HepG2 (cell line): ENCODE measurements around the gene PTAFR. TPM values are rescaled to one million over a fixed set of nuclear protein-coding genes. Genes with fewer than 3 reads are reported as not detected.

Source experiments
- HDAC6 ChIP-seq: fragments of 200-600 bp; sonication (generic); IDR thresholded peaks from 2 replicates; pipeline ENCODE4 v1.7.0; 2017; ENCODE audit warnings: mild to moderate bottlenecking, antibody characterized with exemption, low read length, low read depth
- HHEX ChIP-seq: IDR thresholded peaks from 2 replicates; pipeline ENCODE4 v1.6.1; 2016; ENCODE audit warnings: control low read depth
- HMG20A ChIP-seq: IDR thresholded peaks from 2 replicates; pipeline ENCODE4 v1.6.1; 2016; ENCODE audit warnings: borderline replicate concordance
- JUNB ChIP-seq: sonication (generic); formaldehyde crosslinking; IDR thresholded peaks from 2 replicates; pipeline ENCODE4 v1.8.0; 2022; ENCODE audit warnings: missing genetic modification reagents, mild to moderate bottlenecking, borderline replicate concordance
- KDM4B ChIP-seq: sonication (generic); formaldehyde crosslinking; IDR thresholded peaks from 2 replicates; pipeline ENCODE4 v1.4.0; 2020; ENCODE audit warnings: missing genetic modification reagents
- NFRKB ChIP-seq: fragments of 450-650 bp; IDR thresholded peaks from 2 replicates; pipeline ENCODE4 v1.6.1; 2017
- PLSCR1 ChIP-seq: sonication (generic); formaldehyde crosslinking; IDR thresholded peaks from 2 replicates; pipeline ENCODE4 v1.5.0; 2020; ENCODE audit warnings: missing genetic modification reagents, mild to moderate bottlenecking, borderline replicate concordance
- POLR2A ChIP-seq, 2 experiments: IDR thresholded peaks; 2 replicates each; pipeline ENCODE4 v1.6.1; 2011; ENCODE audit warnings: low read depth in 2 of 2, low read length in 2 of 2, mild to moderate bottlenecking in 1 of 2, moderate library complexity in 1 of 2; ENCODE audit not compliant: insufficient read depth in 1 of 2
- PRPF4 ChIP-seq: fragments of 200-400 bp; formaldehyde crosslinking; IDR thresholded peaks from 2 replicates; pipeline ENCODE4 v1.6.1; 2016; ENCODE audit warnings: low read length, low read depth; ENCODE audit not compliant: poor library complexity, severe bottlenecking
- RBFOX2 ChIP-seq: fragments of 200-400 bp; formaldehyde crosslinking; IDR thresholded peaks from 2 replicates; pipeline ENCODE4 v1.6.1; 2017; ENCODE audit warnings: low read depth, mild to moderate bottlenecking, low read length
- RXRB ChIP-seq: IDR thresholded peaks from 2 replicates; pipeline ENCODE4 v1.6.1; 2016; ENCODE audit warnings: borderline replicate concordance, missing genetic modification reagents, missing compliant biosample characterization
- SALL1 ChIP-seq: sonication (generic); formaldehyde crosslinking; IDR thresholded peaks from 2 replicates; pipeline ENCODE4 v1.8.0; 2022; ENCODE audit warnings: mild to moderate bottlenecking, missing genetic modification reagents
- SP2 ChIP-seq: sonication (generic); formaldehyde crosslinking; IDR thresholded peaks from 2 replicates; pipeline ENCODE4 v1.5.1; 2020; ENCODE audit warnings: mild to moderate bottlenecking, missing genetic modification reagents
- TOPORS ChIP-seq: sonication (generic); formaldehyde crosslinking; IDR thresholded peaks from 2 replicates; pipeline ENCODE4 v1.8.0; 2023; ENCODE audit warnings: mild to moderate bottlenecking, missing genetic modification reagents
- ZBTB20 ChIP-seq: sonication (generic); formaldehyde crosslinking; IDR thresholded peaks from 2 replicates; pipeline ENCODE4 v1.8.1; 2023; ENCODE audit warnings: missing genetic modification reagents, low read depth, mild to moderate bottlenecking, borderline replicate concordance
- ZNF644 ChIP-seq: IDR thresholded peaks from 2 replicates; pipeline ENCODE4 v1.6.1; 2016; ENCODE audit warnings: low read depth
- polyA plus RNA-seq, 8 experiments: library from polyadenylated mRNA; depleted of rRNA in 3 of 8; stranded (reverse) in 7 of 8; unstranded in 1 of 8; fragments of >200 nt; fragmentation: Illumina TruSeq in 4 of 8; extraction: Trizol in 4 of 8; gene quantifications; 2 replicates each; pipeline versions ENCODE4 v1.2.1 to v1.2.3, GENCODE V29; 2011 to 2016; ENCODE audit warnings: low read depth in 4 of 8, missing spikeins in 1 of 8, mixed read lengths in 1 of 8; ENCODE audit not compliant: insufficient read depth in 1 of 8
- total RNA-seq, 5 experiments: library from RNA; depleted of rRNA; stranded (reverse); fragments of >200 nt; fragmentation: Illumina TruSeq; extraction: Trizol; gene quantifications; 2 replicates each; pipeline ENCODE4 v1.2.3, GENCODE V29; 2016; ENCODE audit warnings: low read depth in 1 of 5
- TF ChIP-seq, protein P1 (sequence below): sonication (generic); formaldehyde crosslinking; IDR thresholded peaks from 2 replicates; pipeline ENCODE4 v1.9.0; 2022; ENCODE audit warnings: low read depth, missing genetic modification reagents
- TF ChIP-seq, protein P2 (sequence below): IDR thresholded peaks from 2 replicates; pipeline ENCODE4 v1.6.1; 2016; ENCODE audit warnings: missing genetic modification reagents, missing compliant biosample characterization
- TF ChIP-seq, protein P3 (sequence below): sonication (generic); formaldehyde crosslinking; conservative IDR thresholded peaks from 2 replicates; pipeline ENCODE4 v1.4.0; 2020; ENCODE audit warnings: missing genetic modification reagents
- TF ChIP-seq, protein P4 (sequence below): sonication (generic); formaldehyde crosslinking; IDR thresholded peaks from 2 replicates; pipeline ENCODE4 v1.5.1; 2020; ENCODE audit warnings: mild to moderate bottlenecking, missing genetic modification reagents, borderline replicate concordance

The PTAFR gene
- total and polyA plus RNA-seq, 2 of the 13 experiments (the other 11 are each of a cell fraction or from before 2014, with no cell fraction given): 0.27 to 24.0 TPM

GRCh38 chr1:28104866-28105467 lies 71.5 kb downstream of the PTAFR start (continued):
- TF ChIP-seq, protein P1, sequence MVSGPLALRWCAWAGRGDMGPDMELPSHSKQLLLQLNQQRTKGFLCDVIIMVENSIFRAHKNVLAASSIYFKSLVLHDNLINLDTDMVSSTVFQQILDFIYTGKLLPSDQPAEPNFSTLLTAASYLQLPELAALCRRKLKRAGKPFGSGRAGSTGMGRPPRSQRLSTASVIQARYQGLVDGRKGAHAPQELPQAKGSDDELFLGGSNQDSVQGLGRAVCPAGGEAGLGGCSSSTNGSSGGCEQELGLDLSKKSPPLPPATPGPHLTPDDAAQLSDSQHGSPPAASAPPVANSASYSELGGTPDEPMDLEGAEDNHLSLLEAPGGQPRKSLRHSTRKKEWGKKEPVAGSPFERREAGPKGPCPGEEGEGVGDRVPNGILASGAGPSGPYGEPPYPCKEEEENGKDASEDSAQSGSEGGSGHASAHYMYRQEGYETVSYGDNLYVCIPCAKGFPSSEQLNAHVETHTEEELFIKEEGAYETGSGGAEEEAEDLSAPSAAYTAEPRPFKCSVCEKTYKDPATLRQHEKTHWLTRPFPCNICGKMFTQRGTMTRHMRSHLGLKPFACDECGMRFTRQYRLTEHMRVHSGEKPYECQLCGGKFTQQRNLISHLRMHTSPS (CRISPR knock-in tag): no peak
- TF ChIP-seq PRPF4 (no peak), ZBTB20 (CRISPR knock-in tag) (no peak), SALL1 (CRISPR knock-in tag) (no peak; the same call in 1 of the 2 replicates), RBFOX2 (no peak), SP2 (CRISPR knock-in tag) (no peak), TOPORS (CRISPR knock-in tag) (no peak), ZNF644 (no peak), PLSCR1 (CRISPR knock-in tag) (no peak), NFRKB (no peak), POLR2A (IDR thresholded peaks at IDR 0.05; ENCODE audit: insufficient read depth in 1 of 2, low read depth in 2 of 2, low read length in 2 of 2) (peak in 1 of 2 experiments; percentile 71; a peak in 2 of 4 replicates), RXRB (CRISPR knock-in tag) (no peak), HMG20A (CRISPR knock-in tag) (no peak), HDAC6 (no peak), HHEX (no peak), KDM4B (CRISPR knock-in tag) (no peak), JUNB (CRISPR knock-in tag) (no peak)
- TF ChIP-seq, protein P2, sequence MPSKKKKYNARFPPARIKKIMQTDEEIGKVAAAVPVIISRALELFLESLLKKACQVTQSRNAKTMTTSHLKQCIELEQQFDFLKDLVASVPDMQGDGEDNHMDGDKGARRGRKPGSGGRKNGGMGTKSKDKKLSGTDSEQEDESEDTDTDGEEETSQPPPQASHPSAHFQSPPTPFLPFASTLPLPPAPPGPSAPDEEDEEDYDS (CRISPR knock-in tag): peak; percentile 71
- TF ChIP-seq, protein P3, sequence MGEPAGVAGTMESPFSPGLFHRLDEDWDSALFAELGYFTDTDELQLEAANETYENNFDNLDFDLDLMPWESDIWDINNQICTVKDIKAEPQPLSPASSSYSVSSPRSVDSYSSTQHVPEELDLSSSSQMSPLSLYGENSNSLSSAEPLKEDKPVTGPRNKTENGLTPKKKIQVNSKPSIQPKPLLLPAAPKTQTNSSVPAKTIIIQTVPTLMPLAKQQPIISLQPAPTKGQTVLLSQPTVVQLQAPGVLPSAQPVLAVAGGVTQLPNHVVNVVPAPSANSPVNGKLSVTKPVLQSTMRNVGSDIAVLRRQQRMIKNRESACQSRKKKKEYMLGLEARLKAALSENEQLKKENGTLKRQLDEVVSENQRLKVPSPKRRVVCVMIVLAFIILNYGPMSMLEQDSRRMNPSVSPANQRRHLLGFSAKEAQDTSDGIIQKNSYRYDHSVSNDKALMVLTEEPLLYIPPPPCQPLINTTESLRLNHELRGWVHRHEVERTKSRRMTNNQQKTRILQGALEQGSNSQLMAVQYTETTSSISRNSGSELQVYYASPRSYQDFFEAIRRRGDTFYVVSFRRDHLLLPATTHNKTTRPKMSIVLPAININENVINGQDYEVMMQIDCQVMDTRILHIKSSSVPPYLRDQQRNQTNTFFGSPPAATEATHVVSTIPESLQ (CRISPR knock-in tag): no peak
- TF ChIP-seq, protein P4, sequence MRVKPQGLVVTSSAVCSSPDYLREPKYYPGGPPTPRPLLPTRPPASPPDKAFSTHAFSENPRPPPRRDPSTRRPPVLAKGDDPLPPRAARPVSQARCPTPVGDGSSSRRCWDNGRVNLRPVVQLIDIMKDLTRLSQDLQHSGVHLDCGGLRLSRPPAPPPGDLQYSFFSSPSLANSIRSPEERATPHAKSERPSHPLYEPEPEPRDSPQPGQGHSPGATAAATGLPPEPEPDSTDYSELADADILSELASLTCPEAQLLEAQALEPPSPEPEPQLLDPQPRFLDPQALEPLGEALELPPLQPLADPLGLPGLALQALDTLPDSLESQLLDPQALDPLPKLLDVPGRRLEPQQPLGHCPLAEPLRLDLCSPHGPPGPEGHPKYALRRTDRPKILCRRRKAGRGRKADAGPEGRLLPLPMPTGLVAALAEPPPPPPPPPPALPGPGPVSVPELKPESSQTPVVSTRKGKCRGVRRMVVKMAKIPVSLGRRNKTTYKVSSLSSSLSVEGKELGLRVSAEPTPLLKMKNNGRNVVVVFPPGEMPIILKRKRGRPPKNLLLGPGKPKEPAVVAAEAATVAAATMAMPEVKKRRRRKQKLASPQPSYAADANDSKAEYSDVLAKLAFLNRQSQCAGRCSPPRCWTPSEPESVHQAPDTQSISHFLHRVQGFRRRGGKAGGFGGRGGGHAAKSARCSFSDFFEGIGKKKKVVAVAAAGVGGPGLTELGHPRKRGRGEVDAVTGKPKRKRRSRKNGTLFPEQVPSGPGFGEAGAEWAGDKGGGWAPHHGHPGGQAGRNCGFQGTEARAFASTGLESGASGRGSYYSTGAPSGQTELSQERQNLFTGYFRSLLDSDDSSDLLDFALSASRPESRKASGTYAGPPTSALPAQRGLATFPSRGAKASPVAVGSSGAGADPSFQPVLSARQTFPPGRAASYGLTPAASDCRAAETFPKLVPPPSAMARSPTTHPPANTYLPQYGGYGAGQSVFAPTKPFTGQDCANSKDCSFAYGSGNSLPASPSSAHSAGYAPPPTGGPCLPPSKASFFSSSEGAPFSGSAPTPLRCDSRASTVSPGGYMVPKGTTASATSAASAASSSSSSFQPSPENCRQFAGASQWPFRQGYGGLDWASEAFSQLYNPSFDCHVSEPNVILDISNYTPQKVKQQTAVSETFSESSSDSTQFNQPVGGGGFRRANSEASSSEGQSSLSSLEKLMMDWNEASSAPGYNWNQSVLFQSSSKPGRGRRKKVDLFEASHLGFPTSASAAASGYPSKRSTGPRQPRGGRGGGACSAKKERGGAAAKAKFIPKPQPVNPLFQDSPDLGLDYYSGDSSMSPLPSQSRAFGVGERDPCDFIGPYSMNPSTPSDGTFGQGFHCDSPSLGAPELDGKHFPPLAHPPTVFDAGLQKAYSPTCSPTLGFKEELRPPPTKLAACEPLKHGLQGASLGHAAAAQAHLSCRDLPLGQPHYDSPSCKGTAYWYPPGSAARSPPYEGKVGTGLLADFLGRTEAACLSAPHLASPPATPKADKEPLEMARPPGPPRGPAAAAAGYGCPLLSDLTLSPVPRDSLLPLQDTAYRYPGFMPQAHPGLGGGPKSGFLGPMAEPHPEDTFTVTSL (CRISPR knock-in tag): no peak
